22Rv1 (cell line): Measurements from ENCODE around the gene DDX41.

Experiments
- CTCF ChIP-seq: fragments of 450-650 bp; IDR thresholded peaks from 2 replicates; pipeline ENCODE4 v1.5.1; 2017; ENCODE audit warnings: mild to moderate bottlenecking
- ZFX ChIP-seq: fragments of 450-650 bp; IDR thresholded peaks from 2 replicates; pipeline ENCODE4 v1.6.1; 2017; ENCODE audit warnings: antibody characterized with exemption, borderline replicate concordance

- TF ChIP-seq CTCF (no peak), ZFX (no peak)
Observed at GRCh38 chr5:177505075-177505474, 11.7 kb downstream of the DDX41 start.
